Measurements from ENCODE around the gene MAP3K6. TPM values are rescaled to one million over a fixed set of nuclear protein-coding genes. Genes with fewer than 3 reads are reported as not detected.
"Not testable (repeated sequence)": the region's sequence is repeated elsewhere in the genome, so short reads cannot be mapped to it uniquely, and the experiment has no call there.

MAP3K6 gene
- total RNA-seq, 1 donor from 2014 or later = 117 TPM

GRCh38 chr1:27410709-27411108 is 43.9 kb upstream of the MAP3K6 start:
- Histone ChIP-seq H3K4me1 (peaks cover 15% of the 10 kb centered on the region), H3K36me3 (peaks cover 97% of the 10 kb centered on the region), H3K4me3 (no peak overlapping the region), H3K9me3 (no peaks in the 10 kb centered on the region), H3K27ac (no peak overlapping the region), H3K27me3 (ENCODE audit: low read depth) (no peaks in the 10 kb centered on the region)
- no peak for TF ChIP-seq CTCF (IDR thresholded peaks at IDR 0.05)
- intact Hi-C loops (cut with DNase I) = no loop called here
- no peak for ATAC-seq
- DNase-seq = no peak

- H3K27me3 ChIP-seq (ENCODE audit: low read depth) = no peaks in the 10 kb centered on the region
- DNase-seq = no peak
- no peak for ATAC-seq
- H3K27ac ChIP-seq = no peak overlapping the region
- H3K4me1 ChIP-seq = peaks cover 25% of the 10 kb centered on the region
- intact Hi-C loops (cut with DNase I) = no loop called here
- no peak for TF ChIP-seq CTCF (IDR thresholded peaks at IDR 0.05)
- peaks cover 94% of the 10 kb centered on the region for H3K36me3 ChIP-seq
- no peak overlapping the region for H3K4me3 ChIP-seq
- H3K9me3 ChIP-seq = no peaks in the 10 kb centered on the region
Observed at GRCh38 chr1:27409669-27410068, 42.9 kb upstream of the MAP3K6 start.

GRCh38 chr1:27408151-27408550 is 41.4 kb upstream of the MAP3K6 start:
- Histone ChIP-seq H3K36me3 (peaks cover 81% of the 10 kb centered on the region), H3K4me1 (peaks cover 35% of the 10 kb centered on the region), H3K9me3 (no peaks in the 10 kb centered on the region), H3K27me3 (ENCODE audit: low read depth) (no peaks in the 10 kb centered on the region), H3K27ac (no peak overlapping the region), H3K4me3 (no peak overlapping the region)
- no peak for TF ChIP-seq CTCF (IDR thresholded peaks at IDR 0.05)
- ATAC-seq (no peak), DNase-seq (no peak)
- intact Hi-C loops (cut with DNase I) = no loop called here

GRCh38 chr1:27406791-27407190 is 40.0 kb upstream of the MAP3K6 start:
- ATAC-seq; DNase-seq; H3K4me3 ChIP-seq; H3K9me3 ChIP-seq; intact Hi-C loops (cut with DNase I); H3K27me3 ChIP-seq (ENCODE audit: low read depth): not testable (repeated sequence)
- H3K4me1 ChIP-seq = peaks cover 45% of the 10 kb centered on the region
- peak overlapping the region; percentile 41 for H3K27ac ChIP-seq
- peaks cover 67% of the 10 kb centered on the region for H3K36me3 ChIP-seq

GRCh38 chr1:27406362-27406680 is 39.6 kb upstream of the MAP3K6 start:
- DNase-seq (no peak), ATAC-seq (no peak)
- no peaks in the 10 kb centered on the region for H3K27me3 ChIP-seq (ENCODE audit: low read depth)
- no peak for TF ChIP-seq CTCF (IDR thresholded peaks at IDR 0.05)
- no peak overlapping the region for H3K4me3 ChIP-seq
- peaks cover 49% of the 10 kb centered on the region for H3K4me1 ChIP-seq
- H3K27ac ChIP-seq = peak overlapping the region; percentile 41
- intact Hi-C loops (cut with DNase I) = no loop called here
- H3K9me3 ChIP-seq = no peaks in the 10 kb centered on the region
- peaks cover 62% of the 10 kb centered on the region for H3K36me3 ChIP-seq

GRCh38 chr1:27405598-27406361 is 39.0 kb upstream of the MAP3K6 start:
- peak overlapping the region; percentile 58 for H3K27ac ChIP-seq
- DNase-seq; intact Hi-C loops (cut with DNase I); ATAC-seq; H3K27me3 ChIP-seq (ENCODE audit: low read depth); H3K4me3 ChIP-seq; H3K9me3 ChIP-seq: not testable (repeated sequence)
- H3K36me3 ChIP-seq = peaks cover 57% of the 10 kb centered on the region
- H3K4me1 ChIP-seq = peaks cover 54% of the 10 kb centered on the region
